ENCODE results near the gene PHC2. TPM values are rescaled to one million over a fixed set of nuclear protein-coding genes. Genes with fewer than 3 reads are reported as not detected.

The PHC2 gene
- total and polyA plus RNA-seq, 9 of the 15 experiments (the other 6 are each of a cell fraction or from before 2014, with no cell fraction given), result 3.1 to 67.6 (median 34.6) TPM

GRCh38 chr1:33438364-33439160, 7.7 kb upstream of the PHC2 start:
- Histone ChIP-seq H3K36me3 (ENCODE audit: control insufficient read depth, insufficient read depth, low read length) (no peaks in the 10 kb centered on the region), H3K4me1 (replicated peaks in 1 of 2; ENCODE audit: control insufficient read depth in 2 of 2, insufficient read depth in 2 of 2, low read length in 2 of 2) (peaks cover 0 to 11% of the 10 kb centered on the region in 2 experiments; a peak in 4 of 5 replicates), H3K79me2 (ENCODE audit: control insufficient read depth, insufficient read depth, low read length) (no peaks in the 10 kb centered on the region), H3K9me3 (replicated peaks; ENCODE audit: control insufficient read depth, insufficient read depth, low read depth, low read length) (no peaks in the 10 kb centered on the region), H3K9ac (ENCODE audit: insufficient read depth in 1 of 2, low read depth in 2 of 2, low read length in 2 of 2) (no peak overlapping the region), H2AFZ (ENCODE audit: low read depth, low read length) (no peak overlapping the region), H3K4me3 (no peak overlapping the region), H3K27ac (ENCODE audit: extremely low read depth, low read depth, low read length) (no peak overlapping the region), H3K9me1 (ENCODE audit: control insufficient read depth, insufficient read depth, low read length) (no peaks in the 10 kb centered on the region), H4K20me1 (replicated peaks; ENCODE audit: control insufficient read depth, insufficient read depth, low read length) (no peaks in the 10 kb centered on the region), H3K4me2 (ENCODE audit: insufficient read depth, low read length) (no peak overlapping the region), H3K27me3 (ENCODE audit: control insufficient read depth in 2 of 2, insufficient read depth in 2 of 2, low read length in 2 of 2) (peaks cover 6 to 9% of the 10 kb centered on the region in 2 experiments)
- DNase-seq (ENCODE audit: extremely low read depth in 1 of 4, low spot score in 3 of 4) (peak in 1 of 4 experiments; percentile 64), ATAC-seq (peak; percentile 73), FAIRE-seq (no peak)
- ChIA-PET POLR2A (interaction anchor here (0.6 to 1.2 kb wide), 2 partner anchors 16 to 337 kb away, joined by 3 read pairs; no protein-coding TSS in a partner anchor), CTCF (ENCODE audit: low intra/inter-chr PET ratio) (no interaction called here)
- no TSS peak for BruUV-seq (replicated peaks)
- intact Hi-C loops (cut with micrococcal nuclease), result no loop called here
- no peak for TF ChIP-seq ZNF282 (CRISPR knock-in tag; IDR thresholded peaks at IDR 0.05)
- TF ChIP-seq ZNF408 (CRISPR knock-in tag; IDR thresholded peaks at IDR 0.05; ENCODE audit: low read depth), result no peak
- TF ChIP-seq, protein P1, sequence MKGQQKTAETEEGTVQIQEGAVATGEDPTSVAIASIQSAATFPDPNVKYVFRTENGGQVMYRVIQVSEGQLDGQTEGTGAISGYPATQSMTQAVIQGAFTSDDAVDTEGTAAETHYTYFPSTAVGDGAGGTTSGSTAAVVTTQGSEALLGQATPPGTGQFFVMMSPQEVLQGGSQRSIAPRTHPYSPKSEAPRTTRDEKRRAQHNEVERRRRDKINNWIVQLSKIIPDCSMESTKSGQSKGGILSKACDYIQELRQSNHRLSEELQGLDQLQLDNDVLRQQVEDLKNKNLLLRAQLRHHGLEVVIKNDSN (CRISPR knock-in tag; IDR thresholded peaks at IDR 0.05), result peak; percentile 83
- TF ChIP-seq, protein P2, sequence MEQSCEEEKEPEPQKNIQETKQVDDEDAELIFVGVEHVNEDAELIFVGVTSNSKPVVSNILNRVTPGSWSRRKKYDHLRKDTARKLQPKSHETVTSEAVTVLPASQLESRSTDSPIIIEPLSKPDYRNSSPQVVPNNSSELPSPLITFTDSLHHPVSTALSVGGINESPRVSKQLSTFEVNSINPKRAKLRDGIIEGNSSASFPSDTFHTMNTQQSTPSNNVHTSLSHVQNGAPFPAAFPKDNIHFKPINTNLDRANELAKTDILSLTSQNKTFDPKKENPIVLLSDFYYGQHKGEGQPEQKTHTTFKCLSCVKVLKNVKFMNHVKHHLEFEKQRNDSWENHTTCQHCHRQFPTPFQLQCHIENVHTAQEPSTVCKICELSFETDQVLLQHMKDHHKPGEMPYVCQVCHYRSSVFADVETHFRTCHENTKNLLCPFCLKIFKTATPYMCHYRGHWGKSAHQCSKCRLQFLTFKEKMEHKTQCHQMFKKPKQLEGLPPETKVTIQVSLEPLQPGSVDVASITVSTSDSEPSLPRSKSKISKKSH (CRISPR knock-in tag; IDR thresholded peaks at IDR 0.05), result no peak
- peak; percentile 60; the same call in 1 of the 2 replicates for TF ChIP-seq SPI1 (IDR thresholded peaks at IDR 0.05; ENCODE audit: borderline replicate concordance, low read depth, low read length)
- TF ChIP-seq, protein P3, sequence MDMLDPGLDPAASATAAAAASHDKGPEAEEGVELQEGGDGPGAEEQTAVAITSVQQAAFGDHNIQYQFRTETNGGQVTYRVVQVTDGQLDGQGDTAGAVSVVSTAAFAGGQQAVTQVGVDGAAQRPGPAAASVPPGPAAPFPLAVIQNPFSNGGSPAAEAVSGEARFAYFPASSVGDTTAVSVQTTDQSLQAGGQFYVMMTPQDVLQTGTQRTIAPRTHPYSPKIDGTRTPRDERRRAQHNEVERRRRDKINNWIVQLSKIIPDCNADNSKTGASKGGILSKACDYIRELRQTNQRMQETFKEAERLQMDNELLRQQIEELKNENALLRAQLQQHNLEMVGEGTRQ (CRISPR knock-in tag; IDR thresholded peaks at IDR 0.05), result peak; percentile 81
- no peak for TF ChIP-seq CAMTA2 (CRISPR knock-in tag; conservative IDR thresholded peaks at IDR 0.05)
- no peak for TF ChIP-seq ZNF76 (CRISPR knock-in tag; IDR thresholded peaks at IDR 0.05; ENCODE audit: borderline replicate concordance)
- no peak for TF ChIP-seq CBX5 (IDR thresholded peaks at IDR 0.05; ENCODE audit: borderline replicate concordance, low read depth)
- TF ChIP-seq RAD51 (IDR thresholded peaks at IDR 0.05; ENCODE audit: borderline replicate concordance, low read depth), result peak; percentile 53; the same call in 1 of the 2 replicates
- in situ Hi-C loops (cut with MboI), result no loop called here
- 11% methylated on average over 6 of the region's 6 CpGs for WGBS (ENCODE audit: insufficient coverage, low coverage, missing lambda C conversion rate)

Data from K562 (cell line).